Measurements from ENCODE around the gene FAM185A.
"Not testable (repeated sequence)": the region's sequence is repeated elsewhere in the genome, so short reads cannot be mapped to it uniquely, and the experiment has no call there.

The FAM185A gene

DNA sequence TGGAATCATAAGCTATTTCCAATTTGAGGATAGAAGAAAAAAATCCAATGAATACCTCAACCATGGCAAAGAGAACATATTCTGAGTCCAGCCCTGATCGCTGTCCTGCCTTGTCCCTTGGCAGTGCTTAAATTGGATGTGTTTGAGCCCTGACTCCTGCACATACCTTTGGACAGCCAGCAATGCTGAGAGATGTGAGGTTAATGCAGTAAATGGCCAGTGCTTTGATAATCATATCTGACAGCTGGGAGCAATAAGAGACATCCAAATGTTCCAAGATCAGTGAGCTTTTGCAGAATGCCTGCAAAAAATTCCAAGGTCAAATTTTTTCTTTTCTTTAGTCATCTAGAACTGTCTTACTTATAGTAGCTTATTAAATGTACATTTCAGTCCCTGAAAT is 83.9 kb downstream of the FAM185A start:
- no peak for DNase-seq (ENCODE audit: low read depth)

DNA sequence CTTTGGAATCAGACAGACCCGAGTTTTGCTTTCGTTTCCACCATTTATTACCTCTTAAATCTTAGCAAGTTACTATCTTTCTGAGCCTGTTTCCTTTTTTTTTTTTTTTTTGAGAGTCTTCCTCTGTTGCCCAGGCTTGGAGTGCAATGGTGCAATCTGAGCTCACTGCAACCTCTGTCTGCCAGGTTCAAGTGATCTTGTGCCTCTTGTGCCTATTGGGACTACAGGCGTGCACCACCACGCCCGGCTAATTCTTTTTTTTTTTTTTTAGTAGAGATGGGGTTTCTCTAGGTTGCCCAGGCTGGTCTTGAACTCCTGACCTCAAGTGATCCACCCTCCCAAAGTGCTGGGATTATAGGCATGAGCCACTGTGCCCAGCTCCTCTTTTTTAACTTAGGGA is 84.5 kb downstream of the FAM185A start:
- no peak for DNase-seq (ENCODE audit: low read depth)

DNA sequence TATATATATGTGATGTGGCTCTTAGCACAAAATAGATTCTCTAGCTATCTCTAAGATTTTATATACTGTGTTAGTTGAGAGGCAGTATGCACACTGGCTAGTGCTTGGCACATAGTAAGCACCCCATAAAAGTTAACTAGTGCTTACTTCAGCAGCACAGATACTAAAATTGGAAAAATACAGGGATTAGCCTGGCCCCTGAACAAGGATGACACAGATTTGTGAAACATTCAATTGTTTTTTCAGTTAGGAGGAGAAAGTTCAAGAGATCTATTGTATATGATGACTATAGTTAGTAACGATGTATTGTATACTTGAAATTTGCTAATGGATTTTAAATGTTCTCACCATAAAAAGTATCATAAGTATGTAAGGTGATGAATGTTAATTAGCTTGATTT is 85.7 kb downstream of the FAM185A start:
- no peak for DNase-seq (ENCODE audit: low read depth)

DNA sequence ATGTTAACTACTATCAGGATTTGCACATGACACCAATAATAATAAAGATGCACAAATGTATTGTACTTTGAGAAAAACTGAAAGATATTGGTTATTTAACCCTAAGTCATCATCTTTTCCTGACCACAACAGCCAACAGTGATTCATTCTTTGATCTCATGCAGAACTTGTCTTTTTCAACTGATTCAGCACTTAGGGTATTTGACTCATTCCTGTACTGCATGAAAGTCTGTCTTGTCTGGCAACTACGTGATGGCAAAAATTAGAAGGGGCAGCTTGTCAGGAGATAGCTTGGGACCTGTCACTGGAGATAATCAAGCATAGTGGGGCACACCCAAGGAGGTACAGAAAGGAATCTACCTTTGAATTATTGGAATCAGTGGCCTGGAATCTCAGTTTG is 86.2 kb downstream of the FAM185A start:
- peak; percentile 51 for DNase-seq (ENCODE audit: low read depth)

DNA sequence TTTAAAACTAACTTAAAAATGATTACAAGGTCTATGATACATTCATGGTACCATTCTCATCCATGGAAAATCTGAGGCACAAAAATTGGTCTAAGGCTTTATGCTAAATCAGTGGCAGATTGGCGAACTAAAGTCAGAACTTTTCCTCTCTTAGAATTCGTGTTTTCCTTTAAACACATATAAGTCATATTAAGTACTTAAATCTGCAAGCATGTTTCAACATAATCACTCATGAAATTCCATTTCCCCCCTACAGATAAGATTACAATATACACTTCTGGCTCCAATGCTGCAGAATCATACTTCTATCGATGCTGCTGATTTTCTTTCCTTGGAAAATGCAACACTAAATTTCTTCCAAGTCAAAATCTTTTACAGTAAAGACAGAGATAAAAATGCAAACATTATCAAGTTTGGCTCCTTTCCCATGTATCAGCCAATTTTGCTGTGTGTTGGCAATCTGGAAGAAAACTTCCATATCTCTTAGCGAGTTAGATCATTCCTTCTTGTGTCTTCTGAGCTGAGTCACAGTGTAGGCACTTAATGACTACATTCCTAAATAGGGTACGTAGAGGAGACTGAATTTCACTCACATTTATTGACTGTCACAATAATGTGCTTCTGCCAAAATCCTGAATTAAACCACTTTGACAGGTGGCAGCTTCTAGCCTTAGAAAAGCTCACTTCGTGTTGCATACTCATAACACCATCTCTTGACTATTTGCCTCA is 87.6 kb downstream of the FAM185A start:
- DNase-seq (ENCODE audit: low read depth) = peak; percentile 64

DNA sequence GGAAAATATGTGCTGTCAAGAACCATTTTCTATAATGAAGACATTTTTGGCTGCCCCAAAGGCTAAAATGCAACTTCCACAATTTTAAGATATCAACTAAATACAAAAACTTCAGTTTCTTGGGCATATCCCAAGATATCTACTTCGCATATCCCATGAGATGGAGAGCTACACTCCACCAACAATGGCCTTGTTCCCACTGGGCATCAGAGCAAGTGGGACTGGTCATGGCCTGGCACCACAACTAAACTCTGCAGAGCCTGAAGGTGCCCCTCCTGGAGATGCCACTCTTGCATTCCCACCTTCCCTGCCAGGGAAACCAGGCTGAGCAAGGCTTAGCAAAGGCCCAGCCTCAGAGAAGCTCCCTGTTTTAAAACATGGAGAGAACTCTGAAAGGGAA is 88.2 kb downstream of the FAM185A start:
- DNase-seq (ENCODE audit: low read depth) = no peak

DNA sequence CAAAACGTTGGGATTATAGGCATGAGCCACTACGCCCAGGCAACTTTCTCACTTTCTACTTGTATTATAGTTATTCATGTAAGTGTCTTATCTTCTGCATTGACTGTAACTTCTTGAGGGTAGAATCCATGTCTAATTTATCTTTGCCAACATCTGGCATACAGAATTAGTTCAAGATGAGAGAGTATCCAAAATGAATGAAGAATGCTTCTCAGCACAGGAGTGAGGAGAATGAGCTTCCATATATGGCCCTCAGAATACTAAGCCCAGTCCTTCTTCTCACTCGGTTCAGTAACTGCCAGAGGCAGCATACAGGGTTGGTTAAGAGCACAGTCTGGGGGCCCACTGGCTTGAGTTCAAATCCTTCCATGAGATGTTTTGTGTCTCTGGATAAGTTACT is 89.0 kb downstream of the FAM185A start:
- no peak for DNase-seq (ENCODE audit: low read depth)

DNA sequence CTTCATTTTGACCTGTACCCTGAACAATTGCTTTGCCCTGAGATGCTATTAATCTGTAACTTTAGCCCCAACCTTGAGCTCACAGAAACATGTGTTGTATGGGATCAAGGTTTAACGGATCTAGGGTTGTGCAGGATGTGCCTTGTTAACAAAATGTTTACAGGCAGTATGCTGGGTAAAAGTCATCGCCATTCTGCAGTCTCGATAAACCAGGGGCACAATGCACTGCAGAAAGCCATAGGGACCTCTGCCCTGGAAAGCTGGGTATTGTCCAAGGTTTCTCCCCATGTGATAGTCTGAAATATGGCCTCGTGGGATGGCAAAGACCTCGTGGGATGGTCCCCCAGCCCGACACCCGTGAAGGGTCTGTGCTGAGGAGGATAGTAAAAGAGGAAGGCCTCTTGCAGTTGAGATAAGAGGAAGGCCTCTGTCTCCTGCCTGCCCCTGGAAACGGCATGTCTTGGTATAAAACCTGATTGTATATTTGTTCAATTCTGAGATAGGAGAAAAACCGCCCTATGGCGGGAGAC is 89.8 kb downstream of the FAM185A start:
- not testable (repeated sequence) for DNase-seq (ENCODE audit: low read depth)

DNA sequence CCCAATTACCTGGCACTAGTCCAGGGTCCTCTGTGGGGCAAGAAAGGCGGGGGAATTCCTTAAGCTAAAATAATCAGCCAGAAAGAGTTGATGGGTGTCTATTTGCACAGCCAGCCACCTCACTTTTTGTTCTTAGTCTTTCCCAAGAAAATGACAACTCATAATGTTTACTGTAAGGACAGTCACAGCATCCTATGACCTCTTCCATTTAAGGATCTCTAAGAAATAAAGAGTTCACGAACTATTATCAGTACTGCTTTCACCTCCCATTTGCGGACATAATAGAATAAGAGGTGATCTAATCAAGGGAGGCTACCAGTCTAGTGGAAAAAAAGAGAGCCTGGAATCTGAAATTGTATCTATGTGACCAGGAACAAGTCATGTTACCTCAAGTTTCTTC is 91.6 kb downstream of the FAM185A start:
- DNase-seq (ENCODE audit: low read depth) = no peak

DNA sequence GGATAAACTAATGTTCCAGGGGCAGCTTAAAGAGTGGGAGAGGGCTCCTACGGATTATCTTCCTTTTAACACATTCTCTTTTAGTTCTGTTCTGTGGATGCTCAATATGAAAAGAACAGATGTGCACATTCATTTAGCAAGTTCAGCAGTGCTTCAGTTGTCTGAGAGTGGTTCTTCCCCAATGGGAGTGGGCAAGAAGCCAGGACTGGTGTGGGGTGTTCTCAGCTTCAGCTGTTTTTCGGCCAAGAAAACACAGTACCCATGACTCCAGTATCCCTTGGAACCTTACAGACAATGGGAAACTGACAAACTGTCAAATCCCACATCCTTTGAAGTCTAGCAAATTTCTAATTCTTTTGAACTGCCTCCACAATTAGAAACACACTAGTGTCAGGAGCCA is 92.5 kb downstream of the FAM185A start:
- no peak for DNase-seq (ENCODE audit: low read depth)

DNA sequence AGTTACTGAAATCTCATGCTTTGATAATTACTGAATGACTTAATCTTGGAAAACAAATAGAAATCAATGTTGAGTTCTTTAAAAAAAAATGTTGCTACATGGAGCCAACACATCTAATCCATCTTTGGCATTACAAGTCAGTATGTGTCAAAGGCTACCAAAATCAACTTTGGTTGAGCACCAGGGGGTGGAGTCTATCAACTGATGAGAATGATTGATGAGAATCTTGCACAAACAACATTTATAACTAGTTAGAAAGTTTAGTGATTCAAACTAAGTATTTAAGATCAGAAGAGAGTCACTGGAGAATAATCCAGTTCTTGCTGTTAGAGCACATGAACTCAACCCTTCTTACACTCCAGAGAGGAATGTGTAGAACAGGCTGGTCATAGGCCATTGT is 93.5 kb downstream of the FAM185A start:
- no peak for DNase-seq (ENCODE audit: low read depth)

DNA sequence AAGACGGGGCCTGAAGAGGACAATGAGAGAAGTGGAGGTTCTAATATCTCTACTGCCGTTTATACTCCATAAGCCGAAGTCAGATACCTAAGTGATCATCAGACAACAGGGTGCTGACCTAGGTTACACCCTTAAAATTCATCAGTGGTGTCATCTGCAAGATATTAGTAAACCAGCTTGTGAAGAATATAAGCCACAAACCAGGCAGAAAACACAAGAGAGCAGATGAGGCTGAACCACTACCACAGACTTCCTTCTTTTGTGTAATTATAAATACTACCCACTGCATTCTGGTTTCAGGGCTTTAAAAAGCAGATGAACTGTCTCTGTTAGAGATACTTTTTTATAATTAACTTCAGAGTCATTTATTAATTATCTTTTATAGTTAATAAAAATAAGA is 95.1 kb downstream of the FAM185A start:
- DNase-seq (ENCODE audit: low read depth) = no peak

DNA sequence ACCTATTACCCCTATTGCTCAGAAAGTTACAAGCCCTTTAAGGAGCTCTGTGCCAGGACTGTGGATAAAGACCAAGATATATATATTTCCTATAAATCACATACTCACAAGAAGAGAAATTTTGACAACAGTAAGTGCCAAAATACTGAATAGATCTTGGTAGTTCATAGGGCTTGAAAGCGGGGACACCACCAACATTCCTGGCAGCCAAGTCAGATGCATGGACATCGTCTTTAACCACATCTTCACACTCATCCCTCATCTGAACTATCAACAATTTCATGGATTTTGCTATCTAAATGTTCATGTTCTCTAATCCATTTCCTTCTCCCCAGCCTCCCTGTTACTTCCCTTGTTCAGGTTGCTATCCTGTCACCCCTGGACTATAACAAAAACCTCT is 96.5 kb downstream of the FAM185A start:
- DNase-seq (ENCODE audit: low read depth) = no peak

DNA sequence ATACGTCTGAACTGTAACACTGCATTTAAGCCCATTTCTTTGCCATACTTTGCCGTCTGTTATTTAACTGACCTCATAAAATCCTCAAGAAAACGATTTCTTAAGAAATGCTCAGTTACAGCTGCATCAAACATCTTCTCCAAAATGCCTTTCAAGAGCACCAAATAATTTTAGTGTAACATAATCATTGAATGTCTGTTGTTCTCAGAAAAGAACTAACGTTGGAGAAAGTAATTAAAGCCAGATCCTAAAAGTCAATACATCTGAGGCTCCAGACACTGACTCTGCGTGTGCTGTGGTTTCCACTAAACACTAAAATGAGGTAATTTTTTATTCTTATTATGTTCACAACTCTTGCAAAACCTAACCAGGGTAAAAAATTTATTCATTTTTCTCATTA is 100.3 kb downstream of the FAM185A start:
- DNase-seq (ENCODE audit: low read depth) = peak; percentile 86

DNA sequence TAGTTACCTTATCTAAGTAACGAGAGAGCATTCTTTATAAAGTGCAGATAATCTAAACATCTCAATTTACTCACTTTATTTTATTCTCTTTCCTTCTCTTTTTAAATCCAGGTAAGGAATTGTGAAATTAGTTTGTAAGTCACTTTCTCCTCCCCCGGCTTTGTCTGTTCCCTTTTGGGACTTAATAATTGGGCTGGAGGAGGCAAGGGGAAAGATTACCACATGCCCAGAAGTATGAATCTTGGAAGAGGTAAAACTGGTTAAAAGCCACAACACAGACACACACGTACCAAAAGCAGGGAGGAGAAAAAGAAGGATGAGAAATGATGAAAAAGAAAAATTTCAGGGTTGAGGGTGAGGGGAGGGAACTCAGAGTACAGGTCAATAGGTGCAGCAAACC is 100.7 kb downstream of the FAM185A start:
- no peak for DNase-seq (ENCODE audit: low read depth)

DNA sequence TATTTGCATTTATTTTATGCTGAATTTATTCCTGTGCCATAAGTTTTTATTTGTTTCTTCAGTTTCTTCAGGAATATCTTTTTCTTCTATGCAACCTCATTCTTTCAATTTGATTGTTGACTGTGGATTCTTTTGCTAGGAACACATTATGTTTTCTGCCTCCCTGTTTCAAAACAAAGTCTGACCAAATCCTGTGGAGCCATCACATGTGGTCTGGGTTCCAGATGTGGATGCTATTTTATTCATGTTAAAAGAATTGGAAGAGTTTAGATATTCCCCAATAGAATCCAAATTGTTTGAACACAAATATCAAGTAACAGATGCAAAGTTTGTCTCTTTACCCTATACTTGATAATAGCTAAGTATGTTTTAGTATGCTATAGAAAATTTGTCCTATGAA is 107.2 kb downstream of the FAM185A start:
- DNase-seq (ENCODE audit: low read depth) = peak; percentile 53

All from fibroblast of gingiva (primary cell).